Psoas muscle (tissue), 8 donors: ENCODE results near the gene CTPS1. TPM values are rescaled to one million over a fixed set of nuclear protein-coding genes. Genes with fewer than 3 reads are reported as not detected.

Experiments used
- ATAC-seq, 4 donors: fragments of 200-7000 bp; cut with Tn5 transposase; one replicate each; pipeline ENCODE4 v1.9.1; 2020; ENCODE audit warnings: moderate library complexity in 3 of 4, mild to moderate bottlenecking in 2 of 4
- DNase-seq, 2 donors: peaks; one replicate each; pipeline ENCODE4 v3.0.0-alpha.2; 2020
- H3K27ac ChIP-seq: fragments of 200-600 bp; one replicate; pipeline ENCODE4 v1.8.0; 2022
- H3K27me3 ChIP-seq, 3 donors: fragments of 200-600 bp in 1 of 3; one replicate each; pipeline versions ENCODE4 v1.6.1 to v1.8.0; 2013 to 2022; ENCODE audit warnings: low read length in 2 of 3, mild to moderate bottlenecking in 2 of 3, moderate library complexity in 1 of 3; ENCODE audit not compliant: insufficient read depth in 3 of 3
- H3K36me3 ChIP-seq, 2 donors: fragments of 200-600 bp in 1 of 2; one replicate each; pipeline versions ENCODE4 v1.6.1 to v1.8.0; 2013 to 2022; ENCODE audit warnings: low read depth in 1 of 2, mild to moderate bottlenecking in 1 of 2, moderate library complexity in 1 of 2; ENCODE audit not compliant: insufficient read depth in 1 of 2
- H3K4me1 ChIP-seq: fragments of 200-600 bp; one replicate; pipeline ENCODE4 v1.8.0; 2022
- H3K4me3 ChIP-seq: fragments of 200-600 bp; one replicate; pipeline ENCODE4 v1.8.0; 2022; ENCODE audit warnings: mild to moderate bottlenecking
- H3K9me3 ChIP-seq: fragments of 200-600 bp; one replicate; pipeline ENCODE4 v1.8.0; 2022
- WGBS, 3 donors: extraction: QIAGEN DNeasy Blood & Tissue Kit; methylation state at CpG; one replicate each; pipeline versions ENCODE4 v1.1.6 to v1.1.7; 2013; 5-methylcytosine and 5-hydroxymethylcytosine counted together
- intact Hi-C, 2 donors: fragments of 100-400 bp; cut with DNase I; formaldehyde crosslinking; loops; one replicate each; pipeline versions ENCODE4 v1.11.0 to v1.14.2; 2022
- polyA plus RNA-seq, 3 donors: library from polyadenylated mRNA; stranded (reverse); fragments of 200-250 nt; gene quantifications; one replicate each; pipeline ENCODE4 v1.2.3, GENCODE V29; 2013
- total RNA-seq, 4 donors: library from RNA; stranded (reverse); fragmentation: NEBNext Ultra II Directional in 2 of 4; extraction: Animal tissue kit (Norgen Biotek cat#: 25700) in 2 of 4; gene quantifications; one replicate each; pipeline versions ENCODE4 v1.2.1 to v1.2.4, GENCODE V29; 2021 to 2023
- TF ChIP-seq, protein P1 (sequence below): fragments of 200-600 bp; IDR thresholded peaks from one replicate; pipeline ENCODE4 v1.8.0; 2022; ENCODE audit warnings: antibody characterized with exemption
- donor health status: healthy with polysubstance abuse.
- donor health status: DM: no; HTN: no; CAD: no; lungs with moderate emphysema.
- donor health status: Bipolar disorder and iron deficiency.
- donor health status: healthy.
- donor health status: DM: yes; HTN: yes; CAD: no.
- donor health status: DM: no; HTN: no; CAD: no.
- donor health status: DM: no; HTN: no; CAD: no.
- donor health status: DM: yes; HTN: yes; CAD: no.

CTPS1 gene
- total and polyA plus RNA-seq, 7 donors: 8.0 to 43.5 (median 20.8) TPM

- Histone ChIP-seq H3K36me3 (peaks cover 8 to 46% of the 10 kb centered on the region in 2 donors), H3K4me1 (peaks cover 13% of the 10 kb centered on the region), H3K27ac (no peak overlapping the region), H3K9me3 (no peaks in the 10 kb centered on the region), H3K27me3 (no peaks in the 10 kb centered on the region), H3K4me3 (no peak overlapping the region)
- DNase-seq (no peak), ATAC-seq (no peak)
- 50 to 89% (median 54%) methylated on average over 1 of the region's 1 CpG for WGBS, 3 donors
- intact Hi-C loops: no loop called here
- TF ChIP-seq, protein P1, sequence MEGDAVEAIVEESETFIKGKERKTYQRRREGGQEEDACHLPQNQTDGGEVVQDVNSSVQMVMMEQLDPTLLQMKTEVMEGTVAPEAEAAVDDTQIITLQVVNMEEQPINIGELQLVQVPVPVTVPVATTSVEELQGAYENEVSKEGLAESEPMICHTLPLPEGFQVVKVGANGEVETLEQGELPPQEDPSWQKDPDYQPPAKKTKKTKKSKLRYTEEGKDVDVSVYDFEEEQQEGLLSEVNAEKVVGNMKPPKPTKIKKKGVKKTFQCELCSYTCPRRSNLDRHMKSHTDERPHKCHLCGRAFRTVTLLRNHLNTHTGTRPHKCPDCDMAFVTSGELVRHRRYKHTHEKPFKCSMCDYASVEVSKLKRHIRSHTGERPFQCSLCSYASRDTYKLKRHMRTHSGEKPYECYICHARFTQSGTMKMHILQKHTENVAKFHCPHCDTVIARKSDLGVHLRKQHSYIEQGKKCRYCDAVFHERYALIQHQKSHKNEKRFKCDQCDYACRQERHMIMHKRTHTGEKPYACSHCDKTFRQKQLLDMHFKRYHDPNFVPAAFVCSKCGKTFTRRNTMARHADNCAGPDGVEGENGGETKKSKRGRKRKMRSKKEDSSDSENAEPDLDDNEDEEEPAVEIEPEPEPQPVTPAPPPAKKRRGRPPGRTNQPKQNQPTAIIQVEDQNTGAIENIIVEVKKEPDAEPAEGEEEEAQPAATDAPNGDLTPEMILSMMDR: no peak
Measured at GRCh38 chr1:40982721-40983120, 3.2 kb downstream of the CTPS1 start.

GRCh38 chr1:40983286-40983685 is 3.8 kb downstream of the CTPS1 start:
- intact Hi-C loops: no loop called here
- no peak overlapping the region for H3K27ac ChIP-seq
- ATAC-seq (no peak), DNase-seq (no peak)
- no peaks in the 10 kb centered on the region for H3K9me3 ChIP-seq
- H3K36me3 ChIP-seq: peaks cover 8 to 52% of the 10 kb centered on the region in 2 donors
- TF ChIP-seq, protein P1: no peak
- H3K27me3 ChIP-seq: no peaks in the 10 kb centered on the region
- H3K4me3 ChIP-seq: no peak overlapping the region
- WGBS, 3 donors: 67 to 86% (median 71%) methylated on average over 1 of the region's 1 CpG
- peaks cover 13% of the 10 kb centered on the region for H3K4me1 ChIP-seq

- H3K27me3 ChIP-seq: no peaks in the 10 kb centered on the region
- H3K9me3 ChIP-seq: no peaks in the 10 kb centered on the region
- intact Hi-C loops: no loop called here
- ATAC-seq (no peak), DNase-seq (no peak)
- H3K4me3 ChIP-seq: no peak overlapping the region
- no peak overlapping the region for H3K27ac ChIP-seq
- H3K36me3 ChIP-seq: peaks cover 11 to 60% of the 10 kb centered on the region in 2 donors
- H3K4me1 ChIP-seq: peaks cover 13% of the 10 kb centered on the region
- WGBS, 3 donors: 87 to 95% (median 91%) methylated on average over 2 of the region's 2 CpGs
- TF ChIP-seq, protein P1: no peak
Measured at GRCh38 chr1:40984066-40984465, 4.6 kb downstream of the CTPS1 start.

DNA sequence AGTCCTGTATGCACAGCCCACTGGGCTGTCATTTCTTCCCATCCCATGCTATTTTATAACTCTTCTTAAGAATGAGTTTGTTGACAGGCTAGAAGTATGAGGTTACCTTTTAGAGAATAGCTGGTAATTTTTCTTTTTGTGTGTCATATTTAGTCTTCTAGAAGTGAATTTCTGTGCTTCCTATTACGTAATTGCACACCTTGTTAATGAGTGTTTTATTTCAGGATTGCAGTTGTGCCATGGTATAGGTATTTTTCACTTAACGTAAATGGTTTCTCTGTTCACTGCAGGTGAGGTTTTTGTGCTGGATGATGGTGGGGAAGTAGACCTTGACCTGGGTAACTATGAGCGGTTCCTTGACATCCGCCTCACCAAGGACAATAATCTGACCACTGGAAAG is 5.0 kb downstream of the CTPS1 start:
- H3K4me3 ChIP-seq: no peak overlapping the region
- peaks cover 15 to 64% of the 10 kb centered on the region in 2 donors for H3K36me3 ChIP-seq
- intact Hi-C loops: no loop called here
- no peaks in the 10 kb centered on the region for H3K27me3 ChIP-seq
- H3K27ac ChIP-seq: no peak overlapping the region
- DNase-seq: no peak
- no peak for ATAC-seq
- H3K4me1 ChIP-seq: peaks cover 13% of the 10 kb centered on the region
- WGBS, 3 donors: 96 to 99% (median 97%) methylated on average over 4 of the region's 4 CpGs
- H3K9me3 ChIP-seq: no peaks in the 10 kb centered on the region
- TF ChIP-seq, protein P1: no peak

- ATAC-seq (no peak), DNase-seq (no peak)
- Histone ChIP-seq H3K27ac (no peak overlapping the region), H3K36me3 (peaks cover 15 to 70% of the 10 kb centered on the region in 2 donors), H3K4me1 (peaks cover 13% of the 10 kb centered on the region), H3K9me3 (no peaks in the 10 kb centered on the region), H3K27me3 (no peaks in the 10 kb centered on the region), H3K4me3 (no peak overlapping the region)
- intact Hi-C loops: no loop called here
- TF ChIP-seq, protein P1: no peak
- WGBS, 3 donors: 58 to 73% (median 62%) methylated on average over 5 of the region's 5 CpGs
Measured at GRCh38 chr1:40985161-40985560, 5.7 kb downstream of the CTPS1 start.
